ENCODE measurements around the gene INS. TPM values are rescaled to one million over a fixed set of nuclear protein-coding genes. Genes with fewer than 3 reads are reported as not detected.

The INS gene
- total and polyA plus RNA-seq, 4 donors = 0.16 to 0.37 TPM; not detected in 2

- TF ChIP-seq RAD21 (IDR thresholded peaks at IDR 0.05) = no peak
- no peak for TF ChIP-seq HNF4A (conservative IDR thresholded peaks at IDR 0.05)
- TF ChIP-seq, protein P1, sequence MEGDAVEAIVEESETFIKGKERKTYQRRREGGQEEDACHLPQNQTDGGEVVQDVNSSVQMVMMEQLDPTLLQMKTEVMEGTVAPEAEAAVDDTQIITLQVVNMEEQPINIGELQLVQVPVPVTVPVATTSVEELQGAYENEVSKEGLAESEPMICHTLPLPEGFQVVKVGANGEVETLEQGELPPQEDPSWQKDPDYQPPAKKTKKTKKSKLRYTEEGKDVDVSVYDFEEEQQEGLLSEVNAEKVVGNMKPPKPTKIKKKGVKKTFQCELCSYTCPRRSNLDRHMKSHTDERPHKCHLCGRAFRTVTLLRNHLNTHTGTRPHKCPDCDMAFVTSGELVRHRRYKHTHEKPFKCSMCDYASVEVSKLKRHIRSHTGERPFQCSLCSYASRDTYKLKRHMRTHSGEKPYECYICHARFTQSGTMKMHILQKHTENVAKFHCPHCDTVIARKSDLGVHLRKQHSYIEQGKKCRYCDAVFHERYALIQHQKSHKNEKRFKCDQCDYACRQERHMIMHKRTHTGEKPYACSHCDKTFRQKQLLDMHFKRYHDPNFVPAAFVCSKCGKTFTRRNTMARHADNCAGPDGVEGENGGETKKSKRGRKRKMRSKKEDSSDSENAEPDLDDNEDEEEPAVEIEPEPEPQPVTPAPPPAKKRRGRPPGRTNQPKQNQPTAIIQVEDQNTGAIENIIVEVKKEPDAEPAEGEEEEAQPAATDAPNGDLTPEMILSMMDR (IDR thresholded peaks at IDR 0.05; ENCODE audit: low read depth, low read length, missing input control) = no peak
- no peak for TF ChIP-seq JUND (IDR thresholded peaks at IDR 0.05)
- no peak for TF ChIP-seq EGR1 (IDR thresholded peaks at IDR 0.05; ENCODE audit: low read depth in 2 of 2)
- no peak for TF ChIP-seq NR2F2 (IDR thresholded peaks at IDR 0.05)
- TF ChIP-seq, protein P2, sequence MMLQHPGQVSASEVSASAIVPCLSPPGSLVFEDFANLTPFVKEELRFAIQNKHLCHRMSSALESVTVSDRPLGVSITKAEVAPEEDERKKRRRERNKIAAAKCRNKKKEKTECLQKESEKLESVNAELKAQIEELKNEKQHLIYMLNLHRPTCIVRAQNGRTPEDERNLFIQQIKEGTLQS (IDR thresholded peaks at IDR 0.05) = no peak
- TF ChIP-seq SP1 (IDR thresholded peaks at IDR 0.05) = no peak
- TF ChIP-seq, protein P3, sequence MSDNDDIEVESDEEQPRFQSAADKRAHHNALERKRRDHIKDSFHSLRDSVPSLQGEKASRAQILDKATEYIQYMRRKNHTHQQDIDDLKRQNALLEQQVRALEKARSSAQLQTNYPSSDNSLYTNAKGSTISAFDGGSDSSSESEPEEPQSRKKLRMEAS (IDR thresholded peaks at IDR 0.05) = no peak
- TF ChIP-seq FOXA1 (IDR thresholded peaks at IDR 0.05) = no peak
- no peak for TF ChIP-seq GABPA (IDR thresholded peaks at IDR 0.05 in 1 of 2, conservative IDR thresholded peaks at IDR 0.05 in 1 of 2)
- TF ChIP-seq TAF1 (conservative IDR thresholded peaks at IDR 0.05) = no peak
- no peak for TF ChIP-seq ZBTB33 (IDR thresholded peaks at IDR 0.05)
- H3K4me3 ChIP-seq (ENCODE audit: low read depth in 1 of 3, low read length in 3 of 3) = no peak overlapping the region
- H3K36me3 ChIP-seq (ENCODE audit: control insufficient read depth in 4 of 4, insufficient read depth in 3 of 4, low read depth in 1 of 4, low read length in 3 of 4) = no peaks in the 10 kb centered on the region
- 36% methylated on average over 19 of the region's 19 CpGs for WGBS
- no peaks in the 10 kb centered on the region for H3K9me3 ChIP-seq (ENCODE audit: control insufficient read depth in 4 of 4, low read length in 3 of 4)
- no peaks in the 10 kb centered on the region for H3K27me3 ChIP-seq (ENCODE audit: control insufficient read depth in 4 of 4, insufficient read depth in 4 of 4, low read length in 3 of 4)
- no peak overlapping the region for H3K27ac ChIP-seq (ENCODE audit: low read depth in 1 of 2, low read length in 2 of 2)
- H3K9ac ChIP-seq (ENCODE audit: low read depth in 1 of 2, low read length in 2 of 2) = no peak overlapping the region
- peaks cover 4 to 14% (median 12%) of the 10 kb centered on the region in 4 donors for H3K4me1 ChIP-seq (ENCODE audit: control insufficient read depth in 4 of 4, insufficient read depth in 4 of 4, low read length in 3 of 4)
- no peak for DNase-seq (ENCODE audit: low spot score)
Measured at GRCh38 chr11:2122222-2122906, 38.6 kb downstream of the INS start.

GRCh38 chr11:2121227-2122130 is 39.5 kb downstream of the INS start:
- H3K4me1 ChIP-seq (ENCODE audit: control insufficient read depth in 4 of 4, insufficient read depth in 4 of 4, low read length in 3 of 4) = peaks cover 4 to 14% (median 12%) of the 10 kb centered on the region in 4 donors
- DNase-seq (ENCODE audit: low spot score) = no peak
- H3K36me3 ChIP-seq (ENCODE audit: control insufficient read depth in 4 of 4, insufficient read depth in 3 of 4, low read depth in 1 of 4, low read length in 3 of 4) = no peaks in the 10 kb centered on the region
- WGBS = 86% methylated on average over 21 of the region's 21 CpGs
- H3K27me3 ChIP-seq (ENCODE audit: control insufficient read depth in 4 of 4, insufficient read depth in 4 of 4, low read length in 3 of 4) = no peaks in the 10 kb centered on the region
- H3K4me3 ChIP-seq (ENCODE audit: low read depth in 1 of 3, low read length in 3 of 3) = no peak overlapping the region
- no peak overlapping the region for H3K9ac ChIP-seq (ENCODE audit: low read depth in 1 of 2, low read length in 2 of 2)
- H3K27ac ChIP-seq (ENCODE audit: low read depth in 1 of 2, low read length in 2 of 2) = no peak overlapping the region
- H3K9me3 ChIP-seq (ENCODE audit: control insufficient read depth in 4 of 4, low read length in 3 of 4) = peaks cover 0 to 3% (median 2%) of the 10 kb centered on the region in 4 donors
- TF ChIP-seq JUND (IDR thresholded peaks at IDR 0.05) (no peak), YY1 (IDR thresholded peaks at IDR 0.05) (no peak), FOXA1 (IDR thresholded peaks at IDR 0.05) (no peak), GABPA (IDR thresholded peaks at IDR 0.05 in 1 of 2, conservative IDR thresholded peaks at IDR 0.05 in 1 of 2) (no peak), FOXA2 (IDR thresholded peaks at IDR 0.05) (no peak), RAD21 (IDR thresholded peaks at IDR 0.05) (no peak), EGR1 (IDR thresholded peaks at IDR 0.05; ENCODE audit: low read depth in 2 of 2) (no peak), ZBTB33 (IDR thresholded peaks at IDR 0.05) (no peak), REST (IDR thresholded peaks at IDR 0.05) (no peak), HNF4G (IDR thresholded peaks at IDR 0.05) (no peak)
- TF ChIP-seq, protein P3 (IDR thresholded peaks at IDR 0.05) = no peak

Data from liver (tissue), 9 donors.